Glutamatergic neuron (in vitro differentiated cells): ENCODE data around the gene ABL2. TPM values are rescaled to one million over a fixed set of nuclear protein-coding genes. Genes with fewer than 3 reads are reported as not detected.

Experiments used
- DNase-seq: peaks from one replicate; pipeline ENCODE4 v3.0.0; 2022
- H3K27ac Mint-ChIP-seq: one replicate; pipeline ENCODE4 v1.8.0; 2020; ENCODE audit warnings: mild to moderate bottlenecking, mixed read lengths, inconsistent platforms; ENCODE audit not compliant: unreplicated experiment
- H3K27me3 Mint-ChIP-seq: one replicate; pipeline ENCODE4 v1.8.0; 2020; ENCODE audit warnings: mild to moderate bottlenecking, moderate library complexity, mixed read lengths, inconsistent platforms; ENCODE audit not compliant: unreplicated experiment
- H3K36me3 Mint-ChIP-seq: one replicate; pipeline ENCODE4 v1.8.0; 2020; ENCODE audit warnings: mild to moderate bottlenecking, mixed read lengths, inconsistent platforms; ENCODE audit not compliant: unreplicated experiment
- H3K4me1 Mint-ChIP-seq: one replicate; pipeline ENCODE4 v1.8.0; 2020; ENCODE audit warnings: mild to moderate bottlenecking, low read depth, mixed read lengths, inconsistent platforms; ENCODE audit not compliant: unreplicated experiment
- H3K4me3 Mint-ChIP-seq: one replicate; pipeline ENCODE4 v1.8.0; 2020; ENCODE audit warnings: mild to moderate bottlenecking, mixed read lengths, inconsistent platforms; ENCODE audit not compliant: unreplicated experiment
- H3K9me3 Mint-ChIP-seq: one replicate; pipeline ENCODE4 v1.8.0; 2020; ENCODE audit warnings: mild to moderate bottlenecking, moderate library complexity, mixed read lengths, inconsistent platforms; ENCODE audit not compliant: unreplicated experiment
- CTCF ChIP-seq: fragments of 200-600 bp; sonication (generic); IDR thresholded peaks from one replicate; pipeline ENCODE4 v1.5.0; 2021; ENCODE audit not compliant: partially characterized antibody, unreplicated experiment
- total RNA-seq: library from RNA; stranded (reverse); fragmentation: NEBNext Ultra II Directional; extraction: Animal tissue kit (Norgen Biotek cat#: 25700); gene quantifications from one replicate; pipeline ENCODE4 v1.2.1, GENCODE V29; 2021; ENCODE audit not compliant: unreplicated experiment

Gene ABL2
- total RNA-seq, 1 donor from 2014 or later, result 24.7 TPM

- Mint-ChIP-seq H3K36me3 (no peaks in the 10 kb centered on the region), H3K4me1 (peaks cover 8% of the 10 kb centered on the region), H3K9me3 (no peaks in the 10 kb centered on the region), H3K27ac (no peak overlapping the region), H3K4me3 (no peak overlapping the region), H3K27me3 (peaks cover 2% of the 10 kb centered on the region)
- no peak for DNase-seq
- no peak for TF ChIP-seq CTCF
These were observed 129.6 kb downstream of the ABL2 start for GRCh38 chr1:179099891-179100290.

- Mint-ChIP-seq H3K4me1 (peaks cover 16% of the 10 kb centered on the region), H3K4me3 (no peak overlapping the region), H3K36me3 (peaks cover 7% of the 10 kb centered on the region), H3K9me3 (peaks cover 2% of the 10 kb centered on the region), H3K27me3 (peaks cover 4% of the 10 kb centered on the region), H3K27ac (no peak overlapping the region)
- no peak for DNase-seq
- TF ChIP-seq CTCF, result no peak
These were observed 133.6 kb downstream of the ABL2 start for GRCh38 chr1:179095924-179096323.

- Mint-ChIP-seq H3K36me3 (peaks cover 7% of the 10 kb centered on the region), H3K27ac (peak overlapping the region; percentile 78), H3K27me3 (peaks cover 4% of the 10 kb centered on the region), H3K4me3 (no peak overlapping the region), H3K9me3 (peaks cover 3% of the 10 kb centered on the region), H3K4me1 (peaks cover 20% of the 10 kb centered on the region)
- no peak for DNase-seq
- TF ChIP-seq CTCF, result no peak
These were observed 134.1 kb downstream of the ABL2 start for GRCh38 chr1:179095377-179095776.

GRCh38 chr1:179094818-179095217 is 134.7 kb downstream of the ABL2 start:
- peaks cover 23% of the 10 kb centered on the region for H3K4me1 Mint-ChIP-seq
- H3K27ac Mint-ChIP-seq, result no peak overlapping the region
- H3K36me3 Mint-ChIP-seq, result peaks cover 7% of the 10 kb centered on the region
- H3K4me3 Mint-ChIP-seq, result no peak overlapping the region
- peaks cover 4% of the 10 kb centered on the region for H3K9me3 Mint-ChIP-seq
- no peak for TF ChIP-seq CTCF
- peaks cover 4% of the 10 kb centered on the region for H3K27me3 Mint-ChIP-seq
- DNase-seq, result no peak

- H3K36me3 Mint-ChIP-seq, result peaks cover 7% of the 10 kb centered on the region
- no peak overlapping the region for H3K27ac Mint-ChIP-seq
- H3K4me3 Mint-ChIP-seq, result no peak overlapping the region
- peaks cover 4% of the 10 kb centered on the region for H3K9me3 Mint-ChIP-seq
- peaks cover 7% of the 10 kb centered on the region for H3K27me3 Mint-ChIP-seq
- no peak for DNase-seq
- TF ChIP-seq CTCF, result no peak
- H3K4me1 Mint-ChIP-seq, result peaks cover 23% of the 10 kb centered on the region
These were observed 136.5 kb downstream of the ABL2 start for GRCh38 chr1:179092896-179093461.
